SW480 (cell line): ENCODE measurements around the gene RIMKLB.
"Not testable (repeated sequence)": the region's sequence is repeated elsewhere in the genome, so short reads cannot be mapped to it uniquely, and the experiment has no call there.

Experiments
- DNase-seq: peaks from one replicate; pipeline ENCODE4 v3.0.0-alpha.2; 2016; ENCODE audit warnings: low spot score

The RIMKLB gene

GRCh38 chr12:8818526-8818925, 120.7 kb downstream of the RIMKLB start:
- DNase-seq, result no peak

- no peak for DNase-seq
Observed at GRCh38 chr12:8819666-8819980, 121.8 kb downstream of the RIMKLB start.

- not testable (repeated sequence) for DNase-seq
Observed at GRCh38 chr12:8820676-8821407, 123.1 kb downstream of the RIMKLB start.

GRCh38 chr12:8821591-8821990, 123.8 kb downstream of the RIMKLB start:
- DNase-seq, result no peak

GRCh38 chr12:8822298-8822697, 124.5 kb downstream of the RIMKLB start, which contains the start of gene A2ML1:
Gene A2ML1, plus strand, starts transcription at chr12:8822621. Its CDS starts 31 bp downstream, at chr12:8822652.
- DNase-seq, result no peak

GRCh38 chr12:8823565-8824300, 125.9 kb downstream of the RIMKLB start:
- no peak for DNase-seq

GRCh38 chr12:8827551-8828256, 129.9 kb downstream of the RIMKLB start:
- no peak for DNase-seq

- DNase-seq, result no peak
Observed at GRCh38 chr12:8828257-8829124, 130.7 kb downstream of the RIMKLB start.

- DNase-seq, result no peak
Observed at GRCh38 chr12:8829125-8829518, 131.3 kb downstream of the RIMKLB start.

- DNase-seq, result no peak
Observed at GRCh38 chr12:8829621-8830020, 131.8 kb downstream of the RIMKLB start.

GRCh38 chr12:8831116-8831515, 133.3 kb downstream of the RIMKLB start:
- DNase-seq, result no peak

- DNase-seq, result no peak
Observed at GRCh38 chr12:8832500-8832899, 134.7 kb downstream of the RIMKLB start.
